WTC11 (cell line): ENCODE results near the gene PHACTR3.

Experiments
- KAT7 ChIP-seq: sonication (generic); formaldehyde crosslinking; IDR thresholded peaks from 2 replicates; pipeline ENCODE4 v1.8.1; 2023; ENCODE audit warnings: missing genetic modification reagents, mild to moderate bottlenecking, borderline replicate concordance
- TF ChIP-seq, protein P1 (sequence below): fragments of 200-600 bp; IDR thresholded peaks from 2 replicates; pipeline ENCODE4 v1.8.0; 2022; ENCODE audit warnings: antibody characterized with exemption

DNA sequence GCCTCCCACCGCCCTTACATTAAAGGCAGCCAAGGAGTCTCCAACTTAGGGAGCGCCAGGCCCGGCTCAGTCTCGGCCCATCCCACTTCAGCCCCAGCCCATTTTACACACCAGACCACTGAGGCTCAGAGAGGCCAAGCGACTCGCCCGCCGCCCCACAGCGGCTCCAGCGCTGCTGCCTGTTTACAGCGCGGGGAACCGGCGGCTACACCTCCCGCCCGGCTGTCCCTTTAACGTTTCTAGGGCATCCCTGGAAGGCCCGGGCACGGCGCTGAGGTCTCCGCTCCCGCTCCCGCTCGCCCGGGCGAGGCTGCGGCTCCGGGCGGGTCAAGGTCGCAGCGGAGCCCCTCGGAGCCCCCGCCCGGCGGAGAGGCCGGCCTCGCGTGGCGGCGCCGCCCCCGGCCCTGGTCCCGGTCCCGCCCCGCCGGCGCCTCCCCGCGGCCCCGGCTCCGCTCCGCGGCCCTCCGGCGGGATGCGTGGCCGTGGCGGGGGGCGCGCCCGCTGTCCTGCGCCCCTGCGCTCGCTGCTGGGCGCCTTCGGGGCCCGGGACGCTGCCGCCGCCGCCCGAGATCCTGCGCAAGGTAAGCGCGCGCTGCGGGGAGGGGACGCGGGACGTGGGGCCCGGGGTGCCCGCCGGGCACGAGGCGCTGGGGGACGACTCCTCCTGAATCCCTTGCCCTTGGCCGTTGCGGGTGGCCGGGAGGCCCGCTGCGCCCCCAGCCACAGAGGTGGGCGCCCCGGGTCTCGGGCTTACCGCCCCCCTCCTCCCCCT, 27.1 kb upstream of the PHACTR3 start:
- TF ChIP-seq, protein P1, sequence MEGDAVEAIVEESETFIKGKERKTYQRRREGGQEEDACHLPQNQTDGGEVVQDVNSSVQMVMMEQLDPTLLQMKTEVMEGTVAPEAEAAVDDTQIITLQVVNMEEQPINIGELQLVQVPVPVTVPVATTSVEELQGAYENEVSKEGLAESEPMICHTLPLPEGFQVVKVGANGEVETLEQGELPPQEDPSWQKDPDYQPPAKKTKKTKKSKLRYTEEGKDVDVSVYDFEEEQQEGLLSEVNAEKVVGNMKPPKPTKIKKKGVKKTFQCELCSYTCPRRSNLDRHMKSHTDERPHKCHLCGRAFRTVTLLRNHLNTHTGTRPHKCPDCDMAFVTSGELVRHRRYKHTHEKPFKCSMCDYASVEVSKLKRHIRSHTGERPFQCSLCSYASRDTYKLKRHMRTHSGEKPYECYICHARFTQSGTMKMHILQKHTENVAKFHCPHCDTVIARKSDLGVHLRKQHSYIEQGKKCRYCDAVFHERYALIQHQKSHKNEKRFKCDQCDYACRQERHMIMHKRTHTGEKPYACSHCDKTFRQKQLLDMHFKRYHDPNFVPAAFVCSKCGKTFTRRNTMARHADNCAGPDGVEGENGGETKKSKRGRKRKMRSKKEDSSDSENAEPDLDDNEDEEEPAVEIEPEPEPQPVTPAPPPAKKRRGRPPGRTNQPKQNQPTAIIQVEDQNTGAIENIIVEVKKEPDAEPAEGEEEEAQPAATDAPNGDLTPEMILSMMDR = no peak
- no peak for TF ChIP-seq KAT7
